HepG2 (cell line): Measurements from ENCODE around the gene KIF22. TPM values are rescaled to one million over a fixed set of nuclear protein-coding genes. Genes with fewer than 3 reads are reported as not detected.

Experiments used
- DNMT1 ChIP-seq: sonication (generic); formaldehyde crosslinking; IDR thresholded peaks from 2 replicates; pipeline ENCODE4 v1.5.1; 2020; ENCODE audit warnings: mild to moderate bottlenecking, missing genetic modification reagents
- DPF2 ChIP-seq: sonication (generic); formaldehyde crosslinking; IDR thresholded peaks from 2 replicates; pipeline ENCODE4 v1.4.0; 2020; ENCODE audit warnings: mild to moderate bottlenecking, low read depth, missing genetic modification reagents, borderline replicate concordance
- GABPB1 ChIP-seq: IDR thresholded peaks from 2 replicates; pipeline ENCODE4 v1.6.1; 2016; ENCODE audit warnings: mild to moderate bottlenecking, missing genetic modification reagents, moderate library complexity, missing compliant biosample characterization
- JUN ChIP-seq: sonication (generic); formaldehyde crosslinking; IDR thresholded peaks from 2 replicates; pipeline ENCODE4 v1.4.0; 2020; ENCODE audit warnings: mild to moderate bottlenecking, missing genetic modification reagents
- KDM3A ChIP-seq: IDR thresholded peaks from 2 replicates; pipeline ENCODE4 v1.6.1; 2018; ENCODE audit warnings: low read depth, missing compliant biosample characterization
- MAF1 ChIP-seq: sonication (generic); formaldehyde crosslinking; IDR thresholded peaks from 2 replicates; pipeline ENCODE4 v1.5.0; 2020; ENCODE audit warnings: missing genetic modification reagents, borderline replicate concordance
- MZF1 ChIP-seq: sonication (generic); formaldehyde crosslinking; IDR thresholded peaks from 2 replicates; pipeline ENCODE4 v1.8.1; 2023; ENCODE audit warnings: mild to moderate bottlenecking, missing genetic modification reagents, borderline replicate concordance
- RFXANK ChIP-seq: IDR thresholded peaks from 2 replicates; pipeline ENCODE4 v1.6.1; 2016
- SIX4 ChIP-seq: sonication (generic); formaldehyde crosslinking; IDR thresholded peaks from 2 replicates; pipeline ENCODE4 v1.4.0; 2020; ENCODE audit warnings: missing genetic modification reagents
- SNRNP70 ChIP-seq: fragments of 200-400 bp; formaldehyde crosslinking; IDR thresholded peaks from 2 replicates; pipeline ENCODE4 v1.6.1; 2017; ENCODE audit warnings: mild to moderate bottlenecking, low read depth, low read length, moderate library complexity
- SOX6 ChIP-seq, 2 experiments: fragments of 450-650 bp in 1 of 2; sonication (generic) in 1 of 2; formaldehyde crosslinking in 1 of 2; IDR thresholded peaks; 2 replicates each; pipeline versions ENCODE4 v1.4.0 to v1.6.1; 2017 to 2020; ENCODE audit warnings: antibody characterized with exemption in 1 of 2, mild to moderate bottlenecking in 1 of 2, missing genetic modification reagents in 1 of 2
- SYNCRIP ChIP-seq: fragments of 200-400 bp; formaldehyde crosslinking; IDR thresholded peaks from 2 replicates; pipeline ENCODE4 v1.6.1; 2018; ENCODE audit warnings: mild to moderate bottlenecking, low read depth, low read length; ENCODE audit not compliant: insufficient read depth
- U2AF2 ChIP-seq: fragments of 200-400 bp; formaldehyde crosslinking; IDR thresholded peaks from 2 replicates; pipeline ENCODE4 v1.6.1; 2017; ENCODE audit warnings: low read depth, mild to moderate bottlenecking, low read length
- ZBTB21 ChIP-seq: sonication (generic); formaldehyde crosslinking; IDR thresholded peaks from 2 replicates; pipeline ENCODE4 v1.4.0; 2020; ENCODE audit warnings: missing genetic modification reagents
- ZBTB42 ChIP-seq: sonication (generic); formaldehyde crosslinking; IDR thresholded peaks from 2 replicates; pipeline ENCODE4 v1.5.0; 2020; ENCODE audit warnings: mild to moderate bottlenecking, missing genetic modification reagents
- ZNF777 ChIP-seq: sonication (generic); formaldehyde crosslinking; IDR thresholded peaks from 2 replicates; pipeline ENCODE4 v1.4.0; 2020; ENCODE audit warnings: missing genetic modification reagents
- polyA plus RNA-seq, 8 experiments: library from polyadenylated mRNA; depleted of rRNA in 3 of 8; stranded (reverse) in 7 of 8; unstranded in 1 of 8; fragments of >200 nt; fragmentation: Illumina TruSeq in 4 of 8; extraction: Trizol in 4 of 8; gene quantifications; 2 replicates each; pipeline versions ENCODE4 v1.2.1 to v1.2.3, GENCODE V29; 2011 to 2016; ENCODE audit warnings: low read depth in 4 of 8, missing spikeins in 1 of 8, mixed read lengths in 1 of 8; ENCODE audit not compliant: insufficient read depth in 1 of 8
- total RNA-seq, 5 experiments: library from RNA; depleted of rRNA; stranded (reverse); fragments of >200 nt; fragmentation: Illumina TruSeq; extraction: Trizol; gene quantifications; 2 replicates each; pipeline ENCODE4 v1.2.3, GENCODE V29; 2016; ENCODE audit warnings: low read depth in 1 of 5
- TF ChIP-seq, protein P1 (sequence below): sonication (generic); formaldehyde crosslinking; IDR thresholded peaks from 2 replicates; pipeline ENCODE4 v1.5.1; 2020; ENCODE audit warnings: mild to moderate bottlenecking, missing genetic modification reagents, moderate library complexity
- TF ChIP-seq, protein P2 (sequence below): sonication (generic); formaldehyde crosslinking; IDR thresholded peaks from 2 replicates; pipeline ENCODE4 v1.4.0; 2020; ENCODE audit warnings: missing genetic modification reagents, borderline replicate concordance
- TF ChIP-seq, protein P3 (sequence below): sonication (generic); formaldehyde crosslinking; IDR thresholded peaks from 2 replicates; pipeline ENCODE4 v1.4.0; 2020; ENCODE audit warnings: missing genetic modification reagents; ENCODE audit errors: not compliant biosample characterization
- TF ChIP-seq, protein P4 (sequence below): sonication (generic); formaldehyde crosslinking; IDR thresholded peaks from 2 replicates; pipeline ENCODE4 v1.4.0; 2020; ENCODE audit warnings: missing genetic modification reagents

Gene KIF22
- total and polyA plus RNA-seq, 2 of the 13 experiments (the other 11 are each of a cell fraction or from before 2014, with no cell fraction given): 95.8 to 118 TPM

DNA sequence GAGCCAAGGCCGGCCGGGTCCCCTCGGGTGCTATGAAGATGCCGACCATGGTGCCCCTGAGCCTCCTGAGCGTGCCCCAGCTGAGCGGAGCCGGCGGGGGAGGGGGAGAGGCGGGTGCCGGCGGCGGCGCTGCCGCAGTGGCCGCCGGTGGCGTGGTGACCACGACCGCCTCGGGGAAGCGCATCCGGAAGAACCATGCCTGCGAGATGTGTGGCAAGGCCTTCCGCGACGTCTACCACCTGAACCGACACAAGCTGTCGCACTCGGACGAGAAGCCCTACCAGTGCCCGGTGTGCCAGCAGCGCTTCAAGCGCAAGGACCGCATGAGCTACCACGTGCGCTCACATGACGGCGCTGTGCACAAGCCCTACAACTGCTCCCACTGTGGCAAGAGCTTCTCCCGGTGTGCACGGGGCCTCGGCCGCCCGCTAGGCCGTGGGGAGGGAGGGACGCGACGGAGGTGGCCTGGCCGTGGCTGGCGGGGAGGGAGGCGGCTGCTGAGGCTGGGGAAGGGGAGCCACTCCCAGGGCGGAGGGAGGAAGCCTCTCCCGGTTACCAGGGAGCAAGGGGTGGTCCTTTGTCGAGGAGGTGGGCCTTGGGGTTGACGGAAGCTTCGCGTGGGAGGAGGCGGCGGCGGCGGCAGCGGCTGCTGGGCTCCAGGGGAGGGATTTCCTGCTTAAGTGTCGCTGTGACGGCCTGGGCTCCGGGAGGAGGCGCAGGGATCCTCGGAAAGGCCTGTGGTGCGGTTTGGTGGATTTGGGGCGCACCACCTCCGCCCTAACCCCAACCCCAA is 17.1 kb downstream of the KIF22 start (continued):
- TF ChIP-seq, protein P1, sequence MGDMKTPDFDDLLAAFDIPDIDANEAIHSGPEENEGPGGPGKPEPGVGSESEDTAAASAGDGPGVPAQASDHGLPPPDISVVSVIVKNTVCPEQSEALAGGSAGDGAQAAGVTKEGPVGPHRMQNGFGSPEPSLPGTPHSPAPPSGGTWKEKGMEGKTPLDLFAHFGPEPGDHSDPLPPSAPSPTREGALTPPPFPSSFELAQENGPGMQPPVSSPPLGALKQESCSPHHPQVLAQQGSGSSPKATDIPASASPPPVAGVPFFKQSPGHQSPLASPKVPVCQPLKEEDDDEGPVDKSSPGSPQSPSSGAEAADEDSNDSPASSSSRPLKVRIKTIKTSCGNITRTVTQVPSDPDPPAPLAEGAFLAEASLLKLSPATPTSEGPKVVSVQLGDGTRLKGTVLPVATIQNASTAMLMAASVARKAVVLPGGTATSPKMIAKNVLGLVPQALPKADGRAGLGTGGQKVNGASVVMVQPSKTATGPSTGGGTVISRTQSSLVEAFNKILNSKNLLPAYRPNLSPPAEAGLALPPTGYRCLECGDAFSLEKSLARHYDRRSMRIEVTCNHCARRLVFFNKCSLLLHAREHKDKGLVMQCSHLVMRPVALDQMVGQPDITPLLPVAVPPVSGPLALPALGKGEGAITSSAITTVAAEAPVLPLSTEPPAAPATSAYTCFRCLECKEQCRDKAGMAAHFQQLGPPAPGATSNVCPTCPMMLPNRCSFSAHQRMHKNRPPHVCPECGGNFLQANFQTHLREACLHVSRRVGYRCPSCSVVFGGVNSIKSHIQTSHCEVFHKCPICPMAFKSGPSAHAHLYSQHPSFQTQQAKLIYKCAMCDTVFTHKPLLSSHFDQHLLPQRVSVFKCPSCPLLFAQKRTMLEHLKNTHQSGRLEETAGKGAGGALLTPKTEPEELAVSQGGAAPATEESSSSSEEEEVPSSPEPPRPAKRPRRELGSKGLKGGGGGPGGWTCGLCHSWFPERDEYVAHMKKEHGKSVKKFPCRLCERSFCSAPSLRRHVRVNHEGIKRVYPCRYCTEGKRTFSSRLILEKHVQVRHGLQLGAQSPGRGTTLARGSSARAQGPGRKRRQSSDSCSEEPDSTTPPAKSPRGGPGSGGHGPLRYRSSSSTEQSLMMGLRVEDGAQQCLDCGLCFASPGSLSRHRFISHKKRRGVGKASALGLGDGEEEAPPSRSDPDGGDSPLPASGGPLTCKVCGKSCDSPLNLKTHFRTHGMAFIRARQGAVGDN (CRISPR knock-in tag): peak; percentile 100
- TF ChIP-seq MZF1 (CRISPR knock-in tag) (peak; percentile 97), KDM3A (CRISPR knock-in tag) (peak; percentile 87; the same call in 1 of the 2 replicates), ZNF777 (peak; percentile 85), ZBTB21 (CRISPR knock-in tag) (peak; percentile 69; the same call in 1 of the 2 replicates), JUN (CRISPR knock-in tag) (peak; percentile 89), U2AF2 (no peak), RFXANK (CRISPR knock-in tag) (0 out of 2 replicates have a peak, but pooled peaks have one; percentile 26), SYNCRIP (no peak), DPF2 (CRISPR knock-in tag) (peak; percentile 72; the same call in 1 of the 2 replicates), SNRNP70 (no peak), DNMT1 (CRISPR knock-in tag) (peak; percentile 94), SIX4 (no peak; the same call in 1 of the 2 replicates), SOX6 (IDR thresholded peaks at IDR 0.05) (no peak), SOX6 (CRISPR knock-in tag; IDR thresholded peaks at IDR 0.05) (peak; percentile 84), GABPB1 (CRISPR knock-in tag) (peak; percentile 90), MAF1 (peak; percentile 74), ZBTB42 (CRISPR knock-in tag) (peak; percentile 91)
- TF ChIP-seq, protein P2, sequence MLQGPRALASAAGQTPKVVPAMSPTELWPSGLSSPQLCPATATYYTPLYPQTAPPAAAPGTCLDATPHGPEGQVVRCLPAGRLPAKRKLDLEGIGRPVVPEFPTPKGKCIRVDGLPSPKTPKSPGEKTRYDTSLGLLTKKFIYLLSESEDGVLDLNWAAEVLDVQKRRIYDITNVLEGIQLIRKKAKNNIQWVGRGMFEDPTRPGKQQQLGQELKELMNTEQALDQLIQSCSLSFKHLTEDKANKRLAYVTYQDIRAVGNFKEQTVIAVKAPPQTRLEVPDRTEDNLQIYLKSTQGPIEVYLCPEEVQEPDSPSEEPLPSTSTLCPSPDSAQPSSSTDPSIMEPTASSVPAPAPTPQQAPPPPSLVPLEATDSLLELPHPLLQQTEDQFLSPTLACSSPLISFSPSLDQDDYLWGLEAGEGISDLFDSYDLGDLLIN (CRISPR knock-in tag): peak; percentile 98; the same call in 1 of the 2 replicates
- TF ChIP-seq, protein P3, sequence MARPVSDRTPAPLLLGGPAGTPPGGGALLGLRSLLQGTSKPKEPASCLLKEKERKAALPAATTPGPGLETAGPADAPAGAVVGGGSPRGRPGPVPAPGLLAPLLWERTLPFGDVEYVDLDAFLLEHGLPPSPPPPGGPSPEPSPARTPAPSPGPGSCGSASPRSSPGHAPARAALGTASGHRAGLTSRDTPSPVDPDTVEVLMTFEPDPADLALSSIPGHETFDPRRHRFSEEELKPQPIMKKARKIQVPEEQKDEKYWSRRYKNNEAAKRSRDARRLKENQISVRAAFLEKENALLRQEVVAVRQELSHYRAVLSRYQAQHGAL (CRISPR knock-in tag): peak; percentile 94
- TF ChIP-seq, protein P4, sequence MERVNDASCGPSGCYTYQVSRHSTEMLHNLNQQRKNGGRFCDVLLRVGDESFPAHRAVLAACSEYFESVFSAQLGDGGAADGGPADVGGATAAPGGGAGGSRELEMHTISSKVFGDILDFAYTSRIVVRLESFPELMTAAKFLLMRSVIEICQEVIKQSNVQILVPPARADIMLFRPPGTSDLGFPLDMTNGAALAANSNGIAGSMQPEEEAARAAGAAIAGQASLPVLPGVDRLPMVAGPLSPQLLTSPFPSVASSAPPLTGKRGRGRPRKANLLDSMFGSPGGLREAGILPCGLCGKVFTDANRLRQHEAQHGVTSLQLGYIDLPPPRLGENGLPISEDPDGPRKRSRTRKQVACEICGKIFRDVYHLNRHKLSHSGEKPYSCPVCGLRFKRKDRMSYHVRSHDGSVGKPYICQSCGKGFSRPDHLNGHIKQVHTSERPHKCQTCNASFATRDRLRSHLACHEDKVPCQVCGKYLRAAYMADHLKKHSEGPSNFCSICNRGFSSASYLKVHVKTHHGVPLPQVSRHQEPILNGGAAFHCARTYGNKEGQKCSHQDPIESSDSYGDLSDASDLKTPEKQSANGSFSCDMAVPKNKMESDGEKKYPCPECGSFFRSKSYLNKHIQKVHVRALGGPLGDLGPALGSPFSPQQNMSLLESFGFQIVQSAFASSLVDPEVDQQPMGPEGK (CRISPR knock-in tag): peak; percentile 75
